ENCODE measurements around the gene ZDHHC3. TPM values are rescaled to one million over a fixed set of nuclear protein-coding genes. Genes with fewer than 3 reads are reported as not detected.

ZDHHC3 gene
- total RNA-seq, 3 donors from 2014 or later = 69.5 to 120 (median 71.9) TPM

DNA sequence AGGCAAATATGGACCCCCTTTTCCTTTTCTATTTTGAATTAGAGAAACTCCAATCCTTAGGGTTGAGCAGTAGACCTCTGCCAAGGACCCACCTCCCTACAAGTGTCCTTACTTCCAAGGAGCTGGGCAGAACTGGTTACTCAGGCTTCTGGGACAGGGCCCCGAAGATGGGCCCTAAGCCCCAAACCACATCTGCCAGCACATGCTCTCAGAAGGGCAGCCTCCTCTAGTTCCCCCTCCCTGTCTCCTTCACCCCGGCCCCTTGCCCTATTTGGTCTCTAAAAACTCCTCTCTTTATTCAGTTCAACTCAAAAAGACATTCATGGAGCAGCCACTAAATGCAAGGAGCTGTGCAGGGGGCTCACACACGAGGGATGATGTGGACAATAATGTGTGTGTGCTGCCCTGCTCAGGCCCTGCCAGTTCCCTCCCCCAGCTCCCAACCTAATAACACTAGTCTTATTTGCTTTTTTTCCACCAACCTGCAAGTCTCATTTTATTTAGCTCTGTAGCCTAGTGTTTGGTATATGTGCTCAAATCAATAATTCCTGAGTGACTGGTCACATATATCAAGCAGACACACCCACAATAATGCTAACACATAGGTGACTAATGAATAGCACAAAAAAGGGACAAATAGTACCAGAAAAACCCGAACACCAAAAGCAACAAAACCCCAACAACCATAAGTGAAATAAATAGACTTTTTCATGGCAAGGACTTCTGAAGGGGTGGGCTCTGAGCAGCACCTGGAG is 12.2 kb downstream of the ZDHHC3 start:
- Histone ChIP-seq H3K27me3 (no peaks in the 10 kb centered on the region), H3K4me1 (peaks cover 0 to 7% of the 10 kb centered on the region in 2 donors), H3K27ac (peak overlapping the region; percentile 21 to 26), H3K36me3 (no peaks in the 10 kb centered on the region), H3K4me3 (no peak overlapping the region), H3K9me3 (no peaks in the 10 kb centered on the region)
- TF ChIP-seq, protein P1, sequence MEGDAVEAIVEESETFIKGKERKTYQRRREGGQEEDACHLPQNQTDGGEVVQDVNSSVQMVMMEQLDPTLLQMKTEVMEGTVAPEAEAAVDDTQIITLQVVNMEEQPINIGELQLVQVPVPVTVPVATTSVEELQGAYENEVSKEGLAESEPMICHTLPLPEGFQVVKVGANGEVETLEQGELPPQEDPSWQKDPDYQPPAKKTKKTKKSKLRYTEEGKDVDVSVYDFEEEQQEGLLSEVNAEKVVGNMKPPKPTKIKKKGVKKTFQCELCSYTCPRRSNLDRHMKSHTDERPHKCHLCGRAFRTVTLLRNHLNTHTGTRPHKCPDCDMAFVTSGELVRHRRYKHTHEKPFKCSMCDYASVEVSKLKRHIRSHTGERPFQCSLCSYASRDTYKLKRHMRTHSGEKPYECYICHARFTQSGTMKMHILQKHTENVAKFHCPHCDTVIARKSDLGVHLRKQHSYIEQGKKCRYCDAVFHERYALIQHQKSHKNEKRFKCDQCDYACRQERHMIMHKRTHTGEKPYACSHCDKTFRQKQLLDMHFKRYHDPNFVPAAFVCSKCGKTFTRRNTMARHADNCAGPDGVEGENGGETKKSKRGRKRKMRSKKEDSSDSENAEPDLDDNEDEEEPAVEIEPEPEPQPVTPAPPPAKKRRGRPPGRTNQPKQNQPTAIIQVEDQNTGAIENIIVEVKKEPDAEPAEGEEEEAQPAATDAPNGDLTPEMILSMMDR (IDR thresholded peaks at IDR 0.05) = no peak
- TF ChIP-seq POLR2A (IDR thresholded peaks at IDR 0.05) (no peak), POLR2AphosphoS5 (IDR thresholded peaks at IDR 0.05) (no peak)
- DNase-seq (ENCODE audit: low spot score in 2 of 2) = no peak
- intact Hi-C loops (cut with DNase I; ENCODE audit: low total_unique reads) = no loop called here

DNA sequence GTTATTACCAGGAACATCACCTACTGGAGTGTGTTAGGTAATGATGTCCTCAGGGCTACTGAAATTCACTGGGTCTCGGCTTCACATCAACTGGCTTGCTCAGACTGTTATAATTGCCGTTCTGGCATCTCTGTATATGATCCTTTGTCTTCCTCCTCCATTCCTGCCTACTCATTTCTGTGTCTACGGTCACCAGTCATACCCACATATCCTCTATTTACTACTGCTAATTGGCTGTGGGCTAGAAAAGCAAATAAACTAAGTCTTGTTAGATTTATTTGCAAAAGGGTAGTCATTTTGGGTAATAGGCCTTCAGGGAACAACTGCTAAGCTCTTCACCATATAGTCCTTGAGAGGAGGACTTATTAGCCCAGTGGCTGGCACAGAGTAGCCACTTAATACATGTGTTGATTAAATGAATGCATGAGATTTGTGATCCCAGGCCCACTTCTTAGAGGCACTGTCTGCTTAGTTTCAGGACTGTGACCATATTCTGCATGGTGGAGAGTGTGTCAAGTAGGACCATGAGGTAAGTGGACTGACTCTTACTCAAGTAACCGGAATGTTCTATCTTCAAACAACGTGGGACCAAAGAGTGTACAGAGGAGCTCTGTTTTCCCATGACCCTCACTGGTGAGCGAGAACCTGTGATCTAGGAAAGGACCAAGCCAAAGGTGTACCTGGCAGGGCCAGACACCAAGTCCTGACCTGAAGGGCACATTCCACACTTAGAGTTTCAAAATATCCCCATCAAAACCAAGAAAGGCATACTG is 13.2 kb downstream of the ZDHHC3 start:
- Histone ChIP-seq H3K4me3 (no peak overlapping the region), H3K9me3 (no peaks in the 10 kb centered on the region), H3K27ac (peak overlapping the region; percentile 3 to 62), H3K36me3 (no peaks in the 10 kb centered on the region), H3K27me3 (no peaks in the 10 kb centered on the region), H3K4me1 (peaks cover 0 to 7% of the 10 kb centered on the region in 2 donors)
- intact Hi-C loops (cut with DNase I; ENCODE audit: low total_unique reads) = no loop called here
- DNase-seq (ENCODE audit: low spot score in 2 of 2) = peak in 1 of 2 donors; percentile 32
- no peak for TF ChIP-seq POLR2A (IDR thresholded peaks at IDR 0.05)
- no peak for TF ChIP-seq POLR2AphosphoS5 (IDR thresholded peaks at IDR 0.05)
- TF ChIP-seq, protein P1 (IDR thresholded peaks at IDR 0.05) = no peak

DNA sequence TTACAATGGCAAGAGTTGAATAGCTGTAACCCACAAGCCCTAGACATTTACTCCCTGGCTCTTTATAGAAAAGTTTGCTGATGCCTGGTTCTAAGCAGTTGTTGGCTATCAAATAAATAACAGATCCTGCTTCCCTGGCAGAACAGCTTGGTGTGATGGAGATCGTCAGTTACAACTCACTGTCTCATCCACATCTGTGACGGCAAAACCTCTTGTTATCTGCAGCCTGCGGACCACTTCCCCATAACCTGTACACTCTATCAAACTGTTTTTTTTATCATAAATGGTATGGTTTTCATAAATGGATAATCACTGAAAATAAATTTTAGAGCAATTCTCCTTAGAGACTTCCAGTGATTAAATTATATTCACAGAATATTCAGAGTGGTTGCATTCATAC is 14.1 kb downstream of the ZDHHC3 start:
- no peaks in the 10 kb centered on the region for H3K9me3 ChIP-seq
- H3K36me3 ChIP-seq = no peaks in the 10 kb centered on the region
- no peaks in the 10 kb centered on the region for H3K27me3 ChIP-seq
- TF ChIP-seq, protein P1 (IDR thresholded peaks at IDR 0.05) = no peak
- TF ChIP-seq POLR2AphosphoS5 (IDR thresholded peaks at IDR 0.05) (no peak), POLR2A (IDR thresholded peaks at IDR 0.05) (no peak)
- no peak for DNase-seq (ENCODE audit: low spot score in 2 of 2)
- H3K27ac ChIP-seq = peak overlapping the region in 1 of 2 donors; percentile 62
- intact Hi-C loops (cut with DNase I; ENCODE audit: low total_unique reads) = no loop called here
- peaks cover 0 to 7% of the 10 kb centered on the region in 2 donors for H3K4me1 ChIP-seq
- no peak overlapping the region for H3K4me3 ChIP-seq

DNA sequence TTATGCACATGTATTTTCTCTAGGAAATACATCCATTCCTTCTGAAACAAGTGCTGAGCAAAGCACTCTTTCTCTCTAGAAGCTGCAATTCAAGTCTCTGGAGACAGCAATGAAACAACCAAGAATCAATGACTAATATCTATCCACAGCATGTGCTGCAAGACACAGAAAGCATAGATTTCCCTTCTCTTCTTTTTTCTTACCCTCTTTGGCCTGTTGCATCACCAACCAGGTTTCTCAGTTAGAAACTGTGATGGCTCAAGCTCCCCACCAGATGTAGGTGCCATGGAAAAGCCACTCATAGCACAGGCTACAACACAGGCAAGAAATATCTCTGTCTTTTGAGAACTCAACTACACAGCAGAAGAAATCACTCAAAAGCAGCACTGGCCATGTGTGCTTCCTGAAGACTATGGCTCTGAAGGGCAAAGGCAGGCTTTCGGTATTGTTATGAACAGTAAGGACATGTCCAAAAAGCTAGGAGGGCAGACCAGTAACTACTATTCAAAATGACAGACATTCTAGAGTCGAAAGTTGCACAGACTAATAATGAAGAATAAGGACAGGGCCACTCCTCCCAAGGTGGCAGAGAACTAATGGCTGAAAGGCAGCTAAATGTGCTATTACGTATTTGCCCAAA is 15.5 kb downstream of the ZDHHC3 start:
- Histone ChIP-seq H3K4me1 (peaks cover 0 to 7% of the 10 kb centered on the region in 2 donors), H3K27me3 (no peaks in the 10 kb centered on the region), H3K4me3 (no peak overlapping the region), H3K9me3 (no peaks in the 10 kb centered on the region), H3K27ac (no peak overlapping the region), H3K36me3 (no peaks in the 10 kb centered on the region)
- intact Hi-C loops (cut with DNase I; ENCODE audit: low total_unique reads) = no loop called here
- DNase-seq (ENCODE audit: low spot score in 2 of 2) = no peak
- TF ChIP-seq, protein P1 (IDR thresholded peaks at IDR 0.05) = no peak
- TF ChIP-seq POLR2AphosphoS5 (IDR thresholded peaks at IDR 0.05) (no peak), POLR2A (IDR thresholded peaks at IDR 0.05) (no peak)

All from breast epithelium (tissue), 4 donors.